AML-193 (cell line): ENCODE measurements around the gene PWWP2B.
"Not testable (repeated sequence)": the region's sequence is repeated elsewhere in the genome, so short reads cannot be mapped to it uniquely, and the experiment has no call there.

Source experiments
- DNase-seq, 2 experiments: peaks; one replicate each; lab custom pipeline; 2025; lab: John Stamatoyannopoulos, UW

Gene PWWP2B

DNA sequence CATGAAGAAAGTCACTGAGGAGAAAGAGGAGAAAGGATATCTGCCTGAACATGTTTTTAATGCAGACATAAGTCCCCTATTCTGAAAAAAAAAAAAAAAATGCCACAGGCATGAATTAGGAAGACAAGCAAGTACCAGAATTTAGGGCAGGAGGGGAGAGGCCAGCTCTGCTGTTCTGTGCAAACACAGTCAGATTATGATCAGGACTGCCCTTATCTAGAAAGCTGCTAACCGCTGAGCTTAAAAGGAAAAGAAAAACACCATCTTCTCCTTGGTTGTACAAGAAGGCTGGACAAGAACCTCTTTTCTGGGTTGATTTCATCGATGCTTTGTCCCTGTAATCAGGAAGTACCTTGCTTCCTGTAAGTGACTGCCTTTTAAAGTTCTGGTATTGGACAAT lies 15.3 kb upstream of the PWWP2B start:
- DNase-seq, result no peak

DNA sequence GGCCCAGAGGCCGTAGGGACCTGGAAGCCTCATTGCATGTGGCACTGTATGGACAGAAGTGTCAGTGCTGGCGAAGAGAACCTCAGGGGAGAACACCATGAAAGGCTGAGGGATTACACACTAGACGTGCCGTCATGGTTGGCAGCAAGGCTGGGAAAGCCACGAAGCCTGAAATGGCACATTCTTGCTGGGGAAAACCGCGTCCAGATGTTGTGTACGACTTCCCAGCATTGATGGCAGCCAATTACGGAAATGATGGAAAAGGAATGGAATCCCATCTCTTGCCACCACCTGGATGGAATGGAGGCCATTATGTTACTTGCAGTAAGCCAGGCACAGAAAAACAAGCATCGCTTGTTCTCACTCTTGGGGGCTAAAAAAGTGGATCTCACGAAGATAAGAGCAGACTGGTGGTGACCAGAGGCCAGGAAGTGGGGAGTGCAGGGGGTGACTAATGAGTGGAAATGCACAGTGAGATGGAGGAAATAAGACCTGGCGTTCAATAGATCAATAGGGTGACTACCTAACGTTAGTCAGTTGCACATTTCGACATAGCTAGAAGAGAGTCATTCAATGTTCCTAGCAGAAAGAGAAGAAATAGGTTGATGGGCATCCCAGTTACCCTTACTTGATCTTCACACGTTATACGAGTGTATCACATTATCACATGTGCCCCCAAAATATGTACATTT lies 14.6 kb upstream of the PWWP2B start:
- DNase-seq, result no peak

DNA sequence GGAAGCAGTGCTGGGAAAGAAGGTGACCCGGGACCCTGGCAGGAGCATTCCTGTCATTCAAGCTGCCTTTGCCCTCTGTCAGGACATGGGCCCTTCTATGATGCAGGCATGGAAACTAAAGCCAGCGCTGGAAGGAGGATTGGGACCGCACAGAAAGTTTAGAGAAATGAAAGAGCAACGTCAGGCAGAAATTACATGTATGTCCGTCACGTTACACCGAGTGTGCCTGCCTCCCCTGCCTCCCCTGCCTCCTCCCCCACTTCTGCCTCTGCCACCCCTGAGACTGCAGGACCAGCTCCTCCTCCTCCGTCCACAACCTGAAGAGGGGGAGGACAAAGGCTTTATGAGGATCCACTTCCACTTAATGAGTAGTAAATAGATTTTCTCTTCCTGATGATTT lies 13.9 kb upstream of the PWWP2B start:
- DNase-seq, result no peak

DNA sequence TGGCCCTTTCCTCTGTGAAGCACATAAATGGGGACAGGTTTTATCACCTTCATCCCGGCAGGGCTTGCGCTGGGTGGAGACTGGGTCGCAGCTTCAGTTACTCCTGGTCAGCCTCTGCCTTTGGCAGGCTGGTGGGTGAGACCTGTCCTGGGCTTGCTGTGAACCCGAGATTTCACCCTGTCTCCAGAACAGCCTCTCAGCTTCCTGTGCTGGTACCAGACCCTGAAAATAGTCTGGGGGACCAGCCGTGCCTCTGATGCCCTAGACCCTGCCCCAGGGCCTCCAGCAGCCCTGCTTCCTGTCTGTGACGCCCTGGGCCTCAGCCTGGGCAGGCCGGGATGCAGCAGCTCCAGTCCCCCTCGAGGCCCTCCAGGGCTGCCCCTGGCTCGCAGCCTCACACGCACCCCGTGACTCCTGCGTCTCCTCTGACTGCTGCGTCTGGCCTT lies 13.2 kb upstream of the PWWP2B start:
- no peak for DNase-seq

DNA sequence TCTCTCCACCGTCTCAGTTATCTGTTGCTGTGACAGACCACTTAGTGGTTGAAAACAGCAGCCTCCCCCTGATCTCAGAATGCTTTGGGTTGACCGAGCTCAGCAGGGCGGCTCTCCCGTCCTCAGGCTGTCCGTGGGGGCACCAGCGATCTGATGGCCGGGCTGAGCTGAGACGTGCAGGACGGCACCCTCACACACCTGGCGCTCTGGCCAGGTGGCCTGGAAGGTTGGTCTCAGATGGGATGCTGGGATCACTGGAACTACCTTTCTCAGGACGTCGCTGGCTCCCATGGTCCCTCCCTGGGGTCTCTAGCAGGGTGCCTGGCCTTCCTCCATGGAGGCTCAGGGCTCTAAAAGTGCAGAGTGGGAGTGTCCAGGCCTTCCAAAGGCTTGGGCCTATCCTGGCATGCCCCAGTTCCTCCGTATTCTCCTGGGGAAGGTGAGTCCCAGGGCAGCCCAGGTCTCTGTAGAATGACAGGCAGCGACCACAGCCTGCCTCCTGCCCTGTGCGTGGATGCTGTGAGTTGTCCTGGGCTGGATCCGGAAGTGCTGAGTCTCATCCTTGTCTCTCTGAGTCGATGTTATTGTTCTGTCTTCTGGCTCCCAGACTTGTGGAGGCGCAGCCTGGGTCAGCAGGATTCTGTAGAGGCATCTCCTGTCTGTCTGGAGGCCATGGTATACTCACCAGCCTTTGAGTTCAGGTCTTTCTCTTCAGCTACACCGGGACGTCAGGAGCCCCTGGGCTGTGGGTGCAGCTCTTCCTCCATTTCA lies 12.2 kb upstream of the PWWP2B start:
- DNase-seq, result no peak

DNA sequence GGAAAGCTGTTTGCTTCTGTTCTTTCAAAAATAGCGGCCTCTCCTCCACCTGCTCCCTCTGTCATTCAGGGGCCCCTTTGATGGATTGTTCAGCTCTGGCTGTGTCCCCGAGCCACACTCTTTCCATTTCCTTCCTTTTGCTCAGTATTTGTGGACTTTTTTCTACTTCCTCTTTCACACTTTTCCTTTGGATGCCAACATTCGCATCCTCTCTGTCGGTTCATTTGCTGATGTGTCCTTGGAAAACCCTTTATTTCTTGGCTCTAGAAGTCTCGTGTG lies 11.7 kb upstream of the PWWP2B start:
- DNase-seq, result no peak

DNA sequence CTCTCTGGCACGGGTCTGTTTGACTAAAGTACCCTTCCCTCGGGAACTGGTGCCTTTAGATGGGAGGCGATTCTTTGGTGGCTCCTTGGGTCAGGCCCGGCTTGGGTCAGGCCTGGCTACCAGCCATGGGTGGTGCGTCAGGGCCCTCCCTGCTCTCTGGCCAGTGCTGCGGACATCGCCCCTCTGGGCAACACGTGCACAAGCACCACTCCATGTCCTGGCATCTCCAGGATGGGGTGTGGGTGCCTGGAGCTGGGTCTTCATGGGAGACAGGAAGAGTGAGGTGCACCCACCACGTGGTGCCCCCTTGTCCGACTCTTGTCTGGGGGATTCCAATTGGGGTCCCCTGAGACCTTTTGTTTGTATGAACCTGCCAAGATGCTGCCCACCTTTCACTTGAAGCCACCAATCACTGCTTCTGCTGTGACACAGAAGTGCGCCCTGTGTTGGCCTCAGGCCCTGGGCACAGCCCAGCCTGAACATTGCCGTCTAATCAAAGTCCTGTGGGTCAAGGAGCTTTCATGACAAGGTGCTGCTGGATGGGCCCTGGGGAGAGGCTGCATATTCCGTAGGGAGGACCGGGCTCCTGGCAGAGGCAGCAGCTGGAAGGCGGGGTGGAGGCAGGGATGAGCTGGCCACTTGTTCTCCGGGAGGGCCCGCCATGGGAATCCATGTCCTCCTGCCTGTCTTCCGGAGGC lies 11.1 kb upstream of the PWWP2B start:
- DNase-seq, result no peak

DNA sequence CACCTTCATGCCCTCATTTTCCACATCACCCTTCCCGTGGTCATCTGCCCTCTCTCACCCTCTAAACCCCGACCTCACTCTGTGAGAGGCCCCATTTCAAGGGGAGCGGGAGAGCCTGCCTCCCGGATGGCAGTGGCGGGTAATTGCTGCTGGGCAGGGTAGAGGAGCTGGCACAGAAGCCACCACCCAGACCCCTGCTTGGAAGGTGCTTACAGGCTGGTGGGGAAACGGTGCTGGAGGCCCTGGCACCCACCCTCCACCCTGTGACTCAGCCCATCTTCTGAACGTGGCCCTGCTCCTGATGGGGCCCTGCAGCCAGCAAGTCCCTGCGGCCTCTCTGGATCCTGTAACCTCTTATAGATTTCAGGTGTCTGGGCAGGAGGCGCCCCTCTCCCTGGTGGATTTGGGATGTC lies 10.6 kb upstream of the PWWP2B start:
- no peak for DNase-seq

DNA sequence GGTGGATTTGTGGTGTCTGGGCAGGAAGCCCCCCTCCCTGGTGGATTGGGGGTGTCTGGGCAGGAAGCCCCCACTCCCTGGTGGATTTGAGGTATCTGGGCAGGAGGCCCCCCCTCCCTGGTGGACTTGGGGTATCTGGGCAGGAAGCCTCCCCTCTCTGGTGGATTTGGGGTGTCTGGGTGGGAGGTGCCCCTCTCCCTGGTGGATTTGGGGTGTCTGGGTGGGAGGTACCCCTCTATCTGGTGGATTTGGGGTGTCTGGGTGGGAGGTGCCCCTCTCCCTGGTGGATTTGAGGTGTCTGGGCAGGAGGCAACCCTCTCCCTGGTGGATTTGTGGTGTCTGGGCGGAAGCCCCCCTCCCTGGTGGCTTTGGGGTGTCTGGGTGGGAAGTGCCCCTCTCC lies 10.1 kb upstream of the PWWP2B start:
- DNase-seq, result not testable (repeated sequence)

DNA sequence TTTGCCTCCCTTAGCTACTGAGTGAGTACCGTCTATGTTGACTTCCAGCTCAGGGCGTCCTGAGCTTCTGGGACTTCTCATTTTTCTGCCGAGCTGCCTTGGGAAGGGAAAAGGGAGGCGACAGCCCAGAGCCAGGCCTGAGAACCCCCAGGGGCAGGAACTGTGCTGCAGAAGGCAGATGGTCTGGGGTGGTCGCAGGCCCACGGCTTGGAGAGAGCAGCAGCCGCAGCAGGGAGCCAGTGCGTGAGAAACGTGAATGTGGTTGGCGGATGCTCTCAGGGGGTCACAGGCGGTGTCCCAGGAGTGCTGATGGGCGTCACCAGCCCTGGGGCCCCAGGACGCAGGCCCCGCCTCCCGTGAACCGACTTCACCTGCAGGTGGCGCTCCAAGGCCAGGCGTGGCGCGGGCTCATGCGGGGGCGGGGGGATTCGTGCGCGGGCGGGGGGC lies 9.2 kb upstream of the PWWP2B start:
- DNase-seq, result peak; percentile 51 to 68

DNA sequence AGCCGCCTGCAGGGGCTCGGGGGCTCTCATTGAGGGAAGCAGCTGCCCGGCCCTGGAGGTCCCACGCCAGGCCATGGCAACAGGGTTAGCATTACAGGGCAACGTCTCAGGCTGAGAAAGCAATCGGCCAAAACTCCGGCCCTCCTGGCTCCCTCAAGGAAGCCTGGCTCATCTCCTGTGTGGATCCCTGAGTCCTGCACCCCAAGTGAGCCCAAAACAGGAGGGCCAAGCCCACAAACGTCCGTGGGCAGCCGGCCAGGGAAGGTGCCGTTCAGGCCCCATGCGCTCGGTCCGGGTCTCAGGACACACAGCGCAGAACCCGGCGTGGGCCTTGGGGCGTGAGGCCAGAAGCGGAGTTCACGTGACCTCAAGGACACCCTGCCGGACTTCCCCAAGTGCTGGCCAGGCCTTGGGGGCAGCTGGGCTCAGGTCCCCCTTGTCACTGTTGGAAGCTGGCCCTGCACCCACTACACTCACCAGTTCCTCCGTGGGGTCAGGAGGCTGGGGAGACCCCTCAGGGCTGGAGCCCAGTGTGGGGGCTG lies 8.0 kb upstream of the PWWP2B start:
- no peak for DNase-seq

DNA sequence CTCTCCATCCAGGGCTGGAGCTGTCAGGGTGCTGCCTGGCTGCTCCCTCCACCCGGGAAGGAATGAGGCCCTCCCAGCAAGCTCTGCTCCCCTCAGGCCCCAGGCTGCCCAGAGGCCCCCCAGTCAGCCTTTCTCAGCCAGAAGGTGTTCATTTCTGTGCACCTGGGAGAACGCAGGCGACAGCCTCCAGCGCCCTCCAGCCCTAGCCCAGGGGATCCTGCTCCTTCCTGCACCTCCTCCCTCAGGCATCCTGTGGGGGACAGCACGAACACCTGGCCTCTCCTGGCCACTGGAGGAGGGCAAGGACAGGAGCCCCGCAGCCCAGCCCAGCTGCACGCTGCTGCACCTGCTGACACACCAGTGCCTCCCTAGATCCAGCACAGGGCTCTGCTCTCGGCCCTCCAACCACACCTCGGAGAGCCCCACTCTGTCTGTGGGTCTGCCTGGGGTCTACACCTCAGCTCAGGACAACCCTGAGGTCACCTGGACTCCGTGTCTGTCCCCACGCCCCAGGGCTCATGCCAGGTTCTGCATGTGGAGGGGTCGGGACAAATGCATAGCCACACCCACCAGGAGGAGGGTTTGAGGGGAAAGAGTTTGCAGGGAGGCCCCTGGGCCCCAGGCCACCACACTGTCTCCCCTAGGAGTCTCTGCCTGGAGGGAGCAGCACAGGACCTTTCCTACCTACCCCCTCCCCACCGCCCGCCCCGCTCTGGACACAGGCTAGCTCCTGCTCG lies 7.4 kb upstream of the PWWP2B start:
- DNase-seq, result no peak

DNA sequence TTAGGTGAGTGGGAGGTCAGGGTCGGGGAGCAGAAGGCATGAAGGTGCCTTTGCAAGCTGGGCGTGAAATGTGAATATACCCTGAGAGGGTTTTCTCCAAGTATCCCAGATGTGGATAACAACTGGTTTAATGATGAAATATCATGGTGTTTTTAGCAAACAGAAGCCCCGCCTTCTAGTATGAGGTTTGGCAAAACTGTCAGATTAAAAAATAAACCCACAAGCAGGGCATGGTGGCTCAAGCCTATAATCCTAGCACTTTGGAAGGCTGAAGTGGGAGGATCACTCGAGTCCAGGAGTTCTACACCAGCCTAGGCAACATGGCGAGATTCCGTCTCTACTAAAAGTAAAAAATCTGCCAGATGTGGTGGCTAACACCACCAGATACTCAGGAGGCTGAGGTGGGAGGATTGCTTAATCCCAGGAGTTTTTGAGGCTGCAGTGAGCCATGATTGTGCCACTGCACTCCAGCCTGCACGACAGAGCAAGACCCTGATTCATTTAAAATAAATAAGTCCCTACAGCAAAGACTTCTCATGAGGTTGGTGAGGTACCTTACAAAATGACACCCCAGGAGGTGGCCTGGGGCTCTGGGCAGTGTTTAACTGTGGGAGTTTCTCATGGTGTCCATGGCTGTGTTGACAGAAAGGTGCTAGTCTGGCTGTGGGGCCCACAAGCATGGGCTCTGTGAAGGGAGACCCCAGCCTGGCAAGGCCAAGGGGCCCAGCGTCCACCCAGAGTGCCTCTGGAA lies 6.7 kb upstream of the PWWP2B start:
- peak in 1 of 2 experiments; percentile 28 for DNase-seq

DNA sequence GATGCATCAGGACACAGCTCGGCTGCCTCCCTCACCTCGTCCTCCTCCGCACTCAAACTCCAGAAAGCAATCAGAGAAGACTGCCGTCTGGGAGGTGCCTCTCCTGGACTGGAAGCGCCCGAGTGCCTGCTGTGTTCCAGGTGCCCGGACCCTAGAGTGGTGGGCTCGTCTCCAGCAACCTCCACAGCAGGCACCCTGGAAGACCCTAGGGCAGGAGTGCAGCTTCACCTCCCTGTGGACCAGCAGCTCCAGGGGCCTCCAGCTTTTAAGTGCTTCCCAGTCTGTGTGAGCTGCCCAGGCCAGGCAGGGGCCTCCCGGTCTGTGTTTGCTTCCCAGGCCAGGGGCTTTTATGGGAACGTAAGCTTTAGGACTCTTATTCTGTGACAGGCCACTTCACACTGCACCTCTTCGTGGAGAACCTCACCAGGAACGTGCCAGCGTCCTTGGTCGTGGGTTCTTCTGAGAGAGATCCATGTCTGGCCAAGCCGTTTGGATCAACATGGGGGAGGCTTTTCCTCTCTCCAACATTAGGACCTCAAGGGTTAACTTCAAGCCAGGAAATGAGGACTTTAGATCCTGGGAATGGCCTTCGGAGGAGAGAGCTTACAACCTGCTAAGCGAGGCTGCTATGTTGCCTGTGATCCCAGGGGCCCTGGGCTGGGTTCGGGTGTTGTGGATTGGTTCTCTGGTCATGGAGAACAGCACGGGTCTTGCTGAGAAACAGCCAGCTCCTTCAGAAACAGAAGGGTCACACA lies 5.9 kb upstream of the PWWP2B start:
- no peak for DNase-seq

DNA sequence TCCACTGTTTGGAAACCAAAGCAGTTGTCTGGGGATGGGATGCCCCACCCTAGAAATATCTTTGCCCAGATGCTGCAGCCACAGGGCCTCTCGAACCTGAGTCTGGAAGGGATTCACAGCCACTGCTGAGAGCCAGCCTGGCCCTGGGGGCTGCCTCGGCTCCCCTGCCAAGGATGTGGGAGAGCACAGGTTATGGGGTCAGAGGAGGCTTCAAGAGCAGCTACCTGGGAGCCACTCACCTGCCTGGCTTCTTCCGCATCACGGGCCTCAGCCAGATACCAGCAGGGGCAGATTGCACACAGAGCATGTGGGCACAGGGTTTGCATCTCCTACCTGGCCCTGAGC lies 5.4 kb upstream of the PWWP2B start:
- DNase-seq, result no peak

DNA sequence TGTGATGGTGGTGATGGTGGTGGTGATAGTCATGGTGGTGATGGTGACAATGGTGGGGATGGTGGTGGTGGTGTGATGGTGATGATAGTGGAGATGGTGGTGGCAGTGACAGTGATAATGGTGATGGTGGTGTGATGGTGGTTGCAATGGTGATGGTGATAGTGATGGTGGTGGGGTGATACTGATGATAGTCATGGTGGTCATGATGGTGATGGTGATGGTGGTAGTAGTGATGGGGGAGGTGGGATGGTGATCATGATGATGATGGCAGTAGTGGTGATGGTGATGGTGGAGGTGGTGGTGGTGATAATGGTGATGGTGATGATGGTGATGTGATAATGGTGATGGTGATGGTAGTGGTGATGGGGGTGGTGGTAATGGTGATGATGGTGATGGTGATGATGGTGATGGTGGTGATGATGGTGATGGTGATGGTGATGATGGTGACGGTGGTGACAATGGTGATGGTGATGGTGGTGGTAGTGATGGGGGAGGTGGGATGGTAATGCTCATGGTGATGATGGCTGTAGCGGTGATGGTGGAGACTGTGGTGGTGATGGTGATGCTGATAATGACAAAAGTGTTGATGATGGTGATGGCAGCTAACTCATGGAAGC lies 4.7 kb upstream of the PWWP2B start:
- DNase-seq, result no peak

DNA sequence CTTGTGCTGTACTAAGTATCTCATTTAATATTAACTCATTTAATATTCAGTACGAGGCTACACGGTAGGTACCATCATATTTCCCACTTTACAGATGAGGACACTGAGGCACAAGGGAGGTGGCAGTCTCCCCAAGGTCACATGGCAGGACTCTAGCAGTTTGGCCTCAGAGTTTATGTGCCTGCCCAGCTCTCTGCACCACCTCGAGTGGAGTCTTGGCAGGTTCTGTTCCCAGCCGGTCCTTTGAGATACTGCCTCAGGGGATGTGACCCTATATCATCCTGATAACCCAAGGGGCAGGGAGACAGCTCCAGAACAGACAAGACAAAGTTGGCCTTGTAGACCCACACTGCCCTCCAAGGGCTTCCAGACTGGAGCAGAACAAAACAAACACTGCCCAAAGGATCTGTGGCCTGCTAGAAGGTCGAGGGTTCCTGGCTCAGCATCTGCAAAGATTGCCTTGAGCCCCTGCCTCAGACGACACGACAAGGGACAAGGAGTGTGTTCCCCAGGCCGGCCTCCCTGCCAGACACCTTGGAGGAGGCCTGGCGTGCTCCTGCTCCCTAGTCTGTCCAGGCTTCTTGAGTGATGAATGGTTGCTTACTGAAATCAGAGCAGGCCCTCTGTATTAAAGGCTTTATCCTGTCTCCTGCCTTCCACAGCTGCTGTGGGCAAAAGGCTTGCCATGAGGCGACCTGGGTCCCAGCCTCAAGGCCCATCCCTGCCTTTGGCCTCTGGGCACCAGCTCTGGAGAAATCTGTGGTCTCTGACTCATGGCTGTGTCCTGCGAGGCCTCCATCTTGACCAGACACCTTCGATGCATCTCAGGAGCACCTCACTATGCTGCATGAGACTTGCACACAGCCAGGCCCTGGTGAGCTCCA lies 3.9 kb upstream of the PWWP2B start:
- DNase-seq, result no peak

DNA sequence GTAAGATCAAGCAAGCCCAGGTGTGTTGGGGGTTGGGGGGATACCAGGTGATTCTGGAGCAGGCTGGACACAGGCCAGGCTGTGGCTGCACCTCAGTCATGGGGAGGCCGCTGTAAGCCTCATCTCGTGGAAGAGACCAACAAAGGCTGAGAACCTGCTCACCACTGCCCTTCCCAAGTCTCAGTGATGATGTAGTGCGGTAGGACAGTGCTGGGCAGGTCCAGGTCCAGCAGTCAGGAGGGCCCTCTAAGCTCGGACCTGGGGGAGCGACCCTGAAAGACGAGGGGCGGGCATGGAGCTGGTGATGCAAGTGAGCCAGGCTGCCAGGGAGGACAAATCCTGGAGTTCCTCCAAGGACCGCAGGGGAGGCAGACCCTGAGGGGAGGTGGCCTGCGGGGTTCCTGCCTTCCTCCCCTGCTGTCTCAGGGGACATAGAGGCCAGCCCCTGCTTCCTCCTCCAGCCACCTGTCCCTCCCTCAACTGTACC lies 3.3 kb upstream of the PWWP2B start:
- DNase-seq, result no peak

DNA sequence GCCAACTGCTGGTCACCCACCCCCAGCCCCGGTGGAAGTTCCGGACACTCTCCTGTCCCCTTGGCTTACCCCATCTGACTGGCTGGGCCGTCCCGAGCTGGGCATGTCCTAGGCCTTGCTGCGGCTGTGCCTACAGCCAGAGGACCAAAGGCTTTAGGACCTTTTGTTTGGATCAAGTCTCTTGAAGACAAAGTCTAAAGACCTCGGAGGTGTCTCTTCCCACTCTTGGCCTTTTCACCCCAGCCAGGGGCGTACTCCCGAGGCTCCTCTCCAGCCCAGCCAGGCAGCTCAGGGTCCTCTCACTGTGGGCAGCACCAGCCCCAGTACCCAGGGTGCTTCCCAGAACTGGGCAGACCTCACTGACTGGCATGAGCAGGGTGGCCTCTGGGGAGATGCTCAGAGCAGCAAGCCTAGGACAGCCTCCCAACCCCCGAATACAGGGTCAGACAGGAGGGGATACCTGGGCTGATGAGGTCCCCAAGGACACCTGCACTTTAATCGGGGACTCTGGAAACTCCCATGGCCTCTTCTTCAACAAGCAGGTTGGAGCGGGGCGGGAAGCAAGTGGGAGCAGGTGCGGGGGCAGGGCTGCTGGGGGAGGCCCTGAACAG lies 2.7 kb upstream of the PWWP2B start:
- no peak for DNase-seq
